Endothelial cell of umbilical vein (primary cell): ENCODE measurements around the gene HCFC1R1. TPM values are rescaled to one million over a fixed set of nuclear protein-coding genes. Genes with fewer than 3 reads are reported as not detected.

Experiments
- BruUV-seq: library from RNA; stranded (reverse); fragments of 400-500 nt; replicated peaks from 2 replicates; lab custom pipeline; 2021; lab: Mats Ljungman, UMichigan
- CTCF ChIA-PET: fragments of 300-600, 350-600 bp; sonication (Branson Sonifier 250); formaldehyde crosslinking; loops from one replicate; lab custom pipeline; 2021; ENCODE audit warnings: antibody characterized with exemption, inconsistent platforms; lab: Charles Lee
- POLR2A ChIA-PET: fragments of 300-600, 350-600 bp; sonication (Branson Sonifier 250); formaldehyde crosslinking; loops from one replicate; lab custom pipeline; 2021; ENCODE audit warnings: antibody characterized with exemption, inconsistent platforms; lab: Charles Lee
- DNase-seq: peaks from one replicate; pipeline ENCODE4 v3.0.0-alpha.2; 2011; ENCODE audit warnings: low read depth, low spot score
- FAIRE-seq: peaks from 2 replicates; lab custom pipeline; 2011; peaks lifted over from hg19 to GRCh38; lab: Jason Lieb, UNC
- H2AFZ ChIP-seq: 2 replicates; pipeline ENCODE4 v1.6.0; 2012; ENCODE audit warnings: low read depth, low read length, control low read depth, inconsistent platforms
- H3K27ac ChIP-seq: 2 replicates; pipeline ENCODE4 v1.5.1; 2011; ENCODE audit warnings: low read depth, mild to moderate bottlenecking, control low read depth, low read length, moderate library complexity; ENCODE audit not compliant: insufficient read depth
- H3K27me3 ChIP-seq, 2 experiments: 2 replicates each; pipeline versions ENCODE4 v1.6.0 to v1.6.1; 2011; ENCODE audit warnings: low read length in 2 of 2, mixed read lengths in 1 of 2; ENCODE audit not compliant: control insufficient read depth in 2 of 2, insufficient read depth in 2 of 2
- H3K36me3 ChIP-seq, 2 experiments: 2 replicates in 1 of 2; 3 replicates in 1 of 2; pipeline ENCODE4 v1.5.1; 2011; ENCODE audit warnings: low read length in 2 of 2, mild to moderate bottlenecking in 1 of 2, moderate library complexity in 1 of 2; ENCODE audit not compliant: control insufficient read depth in 2 of 2, insufficient read depth in 2 of 2; ENCODE audit errors: extremely low read depth in 1 of 2
- H3K4me1 ChIP-seq: 3 replicates; pipeline ENCODE4 v1.5.1; 2011; ENCODE audit warnings: mild to moderate bottlenecking, low read length; ENCODE audit not compliant: control insufficient read depth, insufficient read depth; ENCODE audit errors: extremely low read depth
- H3K4me2 ChIP-seq: 2 replicates; pipeline ENCODE4 v1.6.1; 2011; ENCODE audit warnings: low read length, control low read depth, mixed read lengths; ENCODE audit not compliant: insufficient read depth
- H3K4me3 ChIP-seq, 3 experiments: fragments of 200-600 bp in 1 of 3; sonication (generic), shearing (Covaris generic) in 1 of 3; replicated peaks in 1 of 3; 2 replicates each; pipeline ENCODE4 v1.5.1; 2011 to 2016; ENCODE audit warnings: control low read depth in 3 of 3, low read length in 3 of 3, mild to moderate bottlenecking in 2 of 3, inconsistent platforms in 1 of 3, low read depth in 1 of 3, moderate library complexity in 1 of 3; ENCODE audit not compliant: insufficient read depth in 1 of 3
- H3K79me2 ChIP-seq: 2 replicates; pipeline ENCODE4 v1.6.0; 2012; ENCODE audit warnings: low read length, inconsistent platforms; ENCODE audit not compliant: control insufficient read depth, insufficient read depth
- H3K9ac ChIP-seq: replicated peaks from 2 replicates; pipeline ENCODE3; 2011; ENCODE audit warnings: low read length, control low read depth; ENCODE audit not compliant: insufficient read depth; ENCODE audit errors: extremely low read depth
- H3K9me1 ChIP-seq: replicated peaks from 3 replicates; pipeline ENCODE4 v1.6.0; 2011; ENCODE audit warnings: mild to moderate bottlenecking, low read length; ENCODE audit not compliant: control insufficient read depth, insufficient read depth; ENCODE audit errors: extremely low read depth
- H3K9me3 ChIP-seq: replicated peaks from 2 replicates; pipeline ENCODE4 v1.5.1; 2012; ENCODE audit warnings: low read length, inconsistent platforms; ENCODE audit not compliant: control insufficient read depth, insufficient read depth
- H4K20me1 ChIP-seq: replicated peaks from 2 replicates; pipeline ENCODE3; 2011; ENCODE audit warnings: mild to moderate bottlenecking, low read length; ENCODE audit not compliant: control insufficient read depth, insufficient read depth; ENCODE audit errors: extremely low read depth
- EZH2 ChIP-seq: IDR thresholded peaks from 2 replicates; pipeline ENCODE4 v1.6.1; 2012; ENCODE audit warnings: borderline replicate concordance, low read depth, mild to moderate bottlenecking, moderate library complexity, low read length, inconsistent platforms; ENCODE audit not compliant: severe bottlenecking
- FOS ChIP-seq: IDR thresholded peaks from 2 replicates; pipeline ENCODE4 v1.6.1; 2011; ENCODE audit warnings: mild to moderate bottlenecking, low read length, moderate library complexity, borderline replicate concordance; ENCODE audit not compliant: insufficient read depth
- GATA2 ChIP-seq: IDR thresholded peaks from 2 replicates; pipeline ENCODE4 v1.7.0; 2011; ENCODE audit warnings: low read depth, mild to moderate bottlenecking, moderate library complexity, mixed read lengths, low read length; ENCODE audit not compliant: insufficient read length, insufficient read depth
- JUN ChIP-seq: IDR thresholded peaks from 2 replicates; pipeline ENCODE4 v1.6.1; 2011; ENCODE audit warnings: borderline replicate concordance, low read depth; ENCODE audit not compliant: insufficient read length, insufficient read depth
- POLR2A ChIP-seq: IDR thresholded peaks from 2 replicates; pipeline ENCODE4 v1.6.1; 2012; ENCODE audit warnings: low read depth, mild to moderate bottlenecking, control low read depth, low read length
- POLR2AphosphoS5 ChIP-seq: IDR thresholded peaks from 2 replicates; pipeline ENCODE4 v1.6.1; 2012; ENCODE audit warnings: low read depth, mild to moderate bottlenecking, control low read depth, low read length, moderate library complexity; ENCODE audit not compliant: insufficient read depth
- dilution Hi-C: fragments of 300-500 bp; cut with MboI; formaldehyde crosslinking; loops from one replicate; pipeline ENCODE4 v1.15.0; 2019; ENCODE audit warnings: low sequenced_read_pairs; ENCODE audit not compliant: extremely low pct_ligation_motif_present
- intact Hi-C: fragments of 100-400 bp; cut with micrococcal nuclease; formaldehyde crosslinking; loops from one replicate; pipeline ENCODE4 v1.10.0; 2022
- polyA plus RNA-seq, 4 experiments: library from polyadenylated mRNA; depleted of rRNA in 3 of 4; stranded (reverse) in 3 of 4; unstranded in 1 of 4; fragments of >200 nt; gene quantifications; 2 replicates each; pipeline versions ENCODE4 v1.2.1 to v1.2.3, GENCODE V29; 2011 to 2012; ENCODE audit warnings: missing spikeins in 1 of 4
- total RNA-seq: library from RNA; stranded (reverse); gene quantifications from 2 replicates; pipeline ENCODE4 v1.2.3, GENCODE V29; 2021
- TF ChIP-seq, protein P1 (sequence below), 2 donors: IDR thresholded peaks; 1 replicate in 1 of 2; 2 replicates in 1 of 2; pipeline ENCODE4 v1.5.1; 2011; ENCODE audit warnings: low read length in 2 of 2, mild to moderate bottlenecking in 2 of 2, moderate library complexity in 2 of 2, control low read depth in 1 of 2, inconsistent platforms in 1 of 2, low read depth in 1 of 2; ENCODE audit not compliant: insufficient read depth in 1 of 2; ENCODE audit errors: extremely low read depth in 1 of 2

Gene HCFC1R1
- total and polyA plus RNA-seq, 2 donors (not counting 3 experiments of a cell fraction or from before 2014, with no cell fraction given): 28.7 to 49.3 TPM

DNA sequence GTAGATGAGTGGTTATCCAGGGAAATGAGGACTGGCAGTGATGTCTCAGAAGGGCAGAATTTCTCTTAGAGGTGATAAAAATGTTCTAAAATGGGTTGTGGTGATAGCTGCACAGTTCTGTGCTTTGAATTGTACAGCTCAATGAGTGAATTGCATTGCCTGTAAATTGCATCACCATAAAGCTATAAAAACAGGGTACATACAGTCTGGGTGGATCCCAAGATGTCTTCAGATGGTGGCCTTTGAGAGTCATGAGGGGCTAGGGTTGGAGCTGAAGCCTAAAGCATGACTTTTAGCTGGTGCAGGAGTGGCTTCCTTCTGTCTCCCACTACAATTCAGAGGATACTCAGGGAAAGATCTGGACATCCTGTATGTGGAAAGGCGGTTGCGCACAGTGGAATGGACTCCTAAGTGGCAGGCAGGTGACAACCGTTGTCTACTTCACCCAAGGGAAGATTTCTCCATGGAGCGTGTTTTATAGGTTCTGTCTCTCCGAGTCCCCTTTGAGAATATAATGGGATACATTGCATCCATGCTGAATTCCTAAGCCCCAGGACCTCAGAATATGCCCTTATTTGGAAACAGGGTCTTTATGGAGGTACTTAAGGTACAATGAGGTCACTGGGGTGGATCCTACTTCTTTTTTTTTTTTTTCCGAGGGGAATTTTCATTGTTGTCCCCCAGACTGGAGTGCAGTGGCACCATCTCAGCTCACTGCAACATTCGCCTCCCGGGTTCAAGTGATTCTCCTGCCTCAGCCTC, 40.1 kb upstream of the HCFC1R1 start:
- no peaks in the 10 kb centered on the region for H4K20me1 ChIP-seq
- no TSS peak for BruUV-seq
- intact Hi-C loops (no loop called here), dilution Hi-C loops (no loop called here)
- no peak overlapping the region for H3K4me2 ChIP-seq
- TF ChIP-seq, protein P1, sequence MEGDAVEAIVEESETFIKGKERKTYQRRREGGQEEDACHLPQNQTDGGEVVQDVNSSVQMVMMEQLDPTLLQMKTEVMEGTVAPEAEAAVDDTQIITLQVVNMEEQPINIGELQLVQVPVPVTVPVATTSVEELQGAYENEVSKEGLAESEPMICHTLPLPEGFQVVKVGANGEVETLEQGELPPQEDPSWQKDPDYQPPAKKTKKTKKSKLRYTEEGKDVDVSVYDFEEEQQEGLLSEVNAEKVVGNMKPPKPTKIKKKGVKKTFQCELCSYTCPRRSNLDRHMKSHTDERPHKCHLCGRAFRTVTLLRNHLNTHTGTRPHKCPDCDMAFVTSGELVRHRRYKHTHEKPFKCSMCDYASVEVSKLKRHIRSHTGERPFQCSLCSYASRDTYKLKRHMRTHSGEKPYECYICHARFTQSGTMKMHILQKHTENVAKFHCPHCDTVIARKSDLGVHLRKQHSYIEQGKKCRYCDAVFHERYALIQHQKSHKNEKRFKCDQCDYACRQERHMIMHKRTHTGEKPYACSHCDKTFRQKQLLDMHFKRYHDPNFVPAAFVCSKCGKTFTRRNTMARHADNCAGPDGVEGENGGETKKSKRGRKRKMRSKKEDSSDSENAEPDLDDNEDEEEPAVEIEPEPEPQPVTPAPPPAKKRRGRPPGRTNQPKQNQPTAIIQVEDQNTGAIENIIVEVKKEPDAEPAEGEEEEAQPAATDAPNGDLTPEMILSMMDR (IDR thresholded peaks at IDR 0.05; ENCODE audit: extremely low read depth in 1 of 2, insufficient read depth in 1 of 2, low read depth in 1 of 2, low read length in 2 of 2): no peak
- no peak for TF ChIP-seq FOS
- TF ChIP-seq EZH2: no peak
- TF ChIP-seq JUN: no peak
- no peak for TF ChIP-seq GATA2
- no peak for TF ChIP-seq POLR2AphosphoS5
- TF ChIP-seq POLR2A: no peak
- POLR2A ChIA-PET: no interaction called here
- DNase-seq (no peak), FAIRE-seq (no peak)
- no peak overlapping the region for H3K27ac ChIP-seq
- H3K4me3 ChIP-seq: no peak overlapping the region
- H3K36me3 ChIP-seq: peaks cover 0 to 5% of the 10 kb centered on the region in 2 experiments
- peaks cover 22% of the 10 kb centered on the region for H3K4me1 ChIP-seq
- no peak overlapping the region for H2AFZ ChIP-seq
- no peaks in the 10 kb centered on the region for H3K9me3 ChIP-seq
- no peaks in the 10 kb centered on the region for H3K27me3 ChIP-seq
- no peaks in the 10 kb centered on the region for H3K9me1 ChIP-seq
- peaks cover 4% of the 10 kb centered on the region for H3K79me2 ChIP-seq
- CTCF ChIA-PET: interaction anchor here (0.9 to 2.5 kb wide), 5 partner anchors 23 to 66 kb away, joined by 3 to 13 read pairs (median 4); no protein-coding TSS in a partner anchor
- no peak overlapping the region for H3K9ac ChIP-seq
